ENCODE measurements around the gene RAP1GAP.

RAP1GAP gene

DNA sequence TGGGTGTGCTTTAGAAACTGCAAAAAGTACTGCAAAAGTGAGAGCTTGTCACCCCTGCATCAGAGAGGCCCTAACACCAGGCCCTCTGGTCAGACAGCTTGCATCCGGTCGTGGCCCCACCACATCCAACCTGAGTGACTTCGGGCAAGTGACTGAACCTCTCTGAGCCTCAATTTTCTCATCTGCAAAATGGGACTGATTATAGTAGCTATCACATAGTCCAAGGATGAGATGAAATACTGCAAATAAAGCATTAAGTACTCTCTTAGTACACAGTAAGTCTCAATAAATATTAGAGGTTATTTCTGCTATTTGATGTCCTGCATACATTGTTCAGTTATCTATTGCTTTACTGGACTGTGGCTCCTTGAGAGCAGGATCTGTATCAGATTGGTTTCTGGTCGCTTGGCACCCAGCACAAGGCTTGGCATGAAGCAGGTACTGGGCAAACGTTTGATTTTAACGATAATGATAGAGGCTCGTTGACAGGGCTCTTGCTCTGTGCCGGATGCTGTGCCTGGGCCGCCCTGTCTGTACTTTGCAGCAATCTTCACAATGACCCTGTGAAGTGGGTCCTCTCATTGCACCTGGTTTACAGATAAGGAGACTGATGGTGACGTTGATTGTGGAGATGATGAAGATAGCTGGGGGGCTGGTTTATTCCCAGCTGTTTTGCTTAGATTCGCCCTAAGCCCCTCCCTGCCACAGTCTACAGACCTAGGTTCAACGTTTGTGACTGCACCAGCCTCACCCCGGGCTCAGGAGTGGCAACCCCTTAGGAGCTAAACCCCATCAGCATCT, 43.6 kb downstream of the RAP1GAP start:
- no peak for DNase-seq (ENCODE audit: low spot score)

DNA sequence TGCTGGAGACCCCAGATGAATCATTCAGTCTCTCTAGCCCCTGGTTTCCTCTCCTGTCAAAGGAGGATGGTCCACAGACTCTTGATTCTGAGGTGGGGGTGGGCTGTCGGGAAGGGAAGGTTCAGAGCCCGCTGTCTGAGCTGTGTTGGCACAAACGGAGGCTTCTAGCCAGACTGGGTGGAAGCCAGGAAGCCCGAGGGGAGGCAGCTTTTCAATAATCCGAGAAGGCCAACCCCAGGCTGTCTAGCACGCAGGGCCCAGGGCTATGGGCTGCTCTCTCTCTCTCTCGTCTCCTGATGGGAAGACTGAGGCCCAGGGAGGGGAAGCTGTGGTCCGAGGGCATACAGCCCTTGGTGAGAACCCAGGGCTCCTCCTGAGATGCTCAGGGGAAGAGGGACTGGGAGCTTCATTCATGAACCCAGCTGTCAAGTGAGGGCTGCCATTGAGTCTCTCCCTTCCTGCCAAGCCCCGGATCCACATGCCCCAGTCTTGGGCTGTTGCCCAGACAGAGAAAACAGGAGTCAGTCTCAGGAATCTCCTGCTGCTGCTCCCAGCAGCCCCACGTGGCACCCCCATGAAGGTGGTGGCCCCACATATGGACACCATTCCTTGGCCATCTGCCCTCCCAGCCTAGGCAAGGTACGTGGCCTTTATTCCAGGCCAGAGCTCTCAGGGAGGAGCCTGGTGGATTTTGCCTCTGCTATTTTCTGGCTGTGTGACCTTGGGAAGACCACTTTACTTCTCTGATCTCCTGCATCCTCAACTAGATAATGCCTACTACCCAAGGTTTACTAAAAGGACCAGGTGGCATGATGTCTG, 44.4 kb downstream of the RAP1GAP start:
- DNase-seq (ENCODE audit: low spot score), result no peak

DNA sequence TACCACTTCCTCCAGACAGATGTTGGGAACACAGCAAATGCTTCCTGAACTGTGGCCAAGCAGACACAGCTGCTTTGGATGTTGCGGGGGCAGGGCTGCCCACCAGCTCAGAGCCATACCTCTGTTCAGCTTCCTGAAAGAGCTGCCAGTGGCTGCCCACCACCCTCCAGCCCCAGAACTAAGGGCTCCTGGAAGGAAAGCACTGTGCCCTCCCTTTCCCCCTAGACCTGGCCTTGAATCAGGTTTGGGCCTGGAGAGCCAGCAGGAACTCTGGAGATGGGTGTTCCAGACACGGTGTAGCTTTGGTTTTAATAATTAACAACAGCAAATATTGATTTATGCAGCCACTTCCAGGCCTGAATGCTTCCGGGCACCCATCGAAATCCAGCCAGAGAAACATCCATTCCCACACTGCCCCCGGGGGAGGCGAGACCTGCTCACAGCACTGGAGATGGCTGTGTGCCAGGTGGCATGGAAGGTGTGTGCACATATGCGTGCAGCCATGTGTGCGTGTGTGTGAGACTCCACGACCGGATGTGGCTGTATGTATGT, 45.7 kb downstream of the RAP1GAP start:
- no peak for DNase-seq (ENCODE audit: low spot score)

DNA sequence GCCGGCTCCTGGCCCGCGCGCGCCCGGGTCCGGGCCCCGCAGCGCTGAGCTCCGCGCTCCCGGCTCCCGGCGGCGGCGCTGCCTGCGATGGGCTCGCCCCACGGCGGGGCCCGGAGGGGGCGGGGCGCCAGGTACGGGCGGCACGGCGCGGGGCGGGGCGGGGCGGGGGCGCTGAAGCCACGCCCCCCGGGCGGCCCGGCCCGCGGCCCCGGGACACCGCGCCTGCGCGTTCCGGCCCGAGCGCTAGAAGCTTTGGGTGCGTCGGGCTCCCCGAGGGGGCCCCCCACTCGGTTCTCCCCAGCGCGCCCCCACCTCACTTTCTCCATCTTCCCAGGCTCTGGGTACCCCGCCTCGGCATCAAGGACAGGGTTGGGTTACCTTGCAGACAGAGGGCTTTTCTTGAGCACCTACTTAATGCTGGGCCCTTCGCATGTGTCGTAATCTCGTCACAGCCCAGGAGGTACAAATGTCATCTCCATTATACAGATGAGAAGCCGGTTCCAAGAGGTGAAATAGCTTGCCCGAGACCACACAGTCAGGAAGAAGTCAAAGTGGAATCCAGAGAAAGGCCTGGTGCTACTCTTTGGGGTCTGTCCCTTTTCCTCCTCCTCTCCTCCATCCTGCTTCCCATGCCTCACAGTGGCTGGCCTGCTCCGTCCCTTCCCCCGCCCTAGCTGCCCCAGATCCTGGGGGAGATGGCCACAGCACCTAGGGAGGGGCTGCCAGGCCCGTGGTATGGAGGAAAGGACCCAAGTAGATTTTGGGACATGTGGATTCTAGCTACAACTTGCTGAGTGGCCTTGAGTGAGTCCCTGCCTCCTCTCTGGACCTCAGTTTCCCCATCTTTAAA, 46.5 kb downstream of the RAP1GAP start:
- DNase-seq (ENCODE audit: low spot score), result peak; percentile 32

DNA sequence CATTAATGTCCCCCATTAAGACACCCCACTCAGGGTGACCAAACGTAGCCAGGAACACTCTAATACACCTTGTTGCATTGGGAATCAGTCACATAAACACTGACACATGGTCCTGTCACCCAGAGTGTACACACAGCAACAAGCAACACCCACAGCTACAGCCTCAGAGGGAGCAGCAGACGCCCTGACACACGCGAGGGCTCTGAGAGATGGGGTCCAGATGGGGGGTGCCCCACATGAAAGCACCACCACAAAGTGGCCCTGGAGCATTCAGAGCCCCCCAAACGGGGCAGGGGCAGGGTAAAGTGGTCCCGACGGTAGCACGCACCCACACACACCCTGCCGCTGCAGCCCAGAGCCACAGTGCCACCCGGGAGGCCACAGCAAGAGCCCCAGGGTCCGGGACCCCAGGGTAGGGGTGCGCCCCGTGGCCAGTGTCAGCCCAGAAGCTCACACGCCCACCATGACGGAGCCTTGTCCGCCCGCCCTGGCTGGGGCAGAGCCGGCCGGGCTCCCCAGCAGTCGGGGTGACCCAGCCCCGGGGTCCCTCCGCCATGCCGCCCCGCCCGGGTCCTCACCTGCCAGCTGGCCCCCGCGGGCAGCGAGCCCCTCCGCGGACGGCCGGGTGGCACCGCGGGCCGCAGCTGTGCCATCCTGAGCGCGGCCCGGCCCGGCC, 47.3 kb downstream of the RAP1GAP start:
- no peak for DNase-seq (ENCODE audit: low spot score)

DNA sequence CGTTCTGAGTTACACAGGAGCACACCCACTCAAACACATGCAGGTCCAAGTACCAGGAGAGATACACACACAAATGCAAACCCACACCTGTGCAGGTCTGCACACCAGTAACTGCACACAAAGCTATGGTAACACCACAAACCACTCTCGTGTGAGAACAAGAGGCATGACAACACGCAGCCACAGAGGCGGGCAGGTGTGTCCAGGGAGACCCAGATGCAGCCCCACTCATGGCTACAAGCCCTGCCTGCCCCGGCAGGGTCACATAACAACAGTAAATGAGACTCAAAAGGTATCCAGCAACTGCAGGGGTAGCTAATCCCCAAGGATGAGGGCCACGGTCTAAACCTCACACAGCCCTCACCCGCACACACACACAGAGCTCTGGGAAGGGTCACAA, 48.1 kb downstream of the RAP1GAP start:
- no peak for DNase-seq (ENCODE audit: low spot score)

DNA sequence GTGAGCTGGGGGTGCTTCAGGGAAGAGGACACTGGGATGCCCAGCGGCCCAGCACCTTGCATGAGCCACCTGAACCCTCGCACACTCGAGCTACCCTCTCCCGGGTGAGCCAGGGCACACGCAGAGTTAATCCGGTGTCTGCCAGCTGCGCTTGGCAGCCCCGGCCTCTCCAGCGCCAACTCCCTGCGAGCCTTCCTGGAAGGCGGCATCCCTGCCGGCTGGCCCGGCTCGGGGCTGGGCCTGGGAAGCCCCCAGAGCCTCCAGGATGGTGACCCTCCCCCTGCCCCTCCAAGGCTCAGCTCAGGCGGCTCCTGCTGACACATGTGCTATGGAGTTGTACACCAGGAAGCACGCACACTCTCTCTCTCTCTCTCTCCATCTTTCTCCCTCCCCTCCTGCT, 48.7 kb downstream of the RAP1GAP start:
- DNase-seq (ENCODE audit: low spot score), result no peak

DNA sequence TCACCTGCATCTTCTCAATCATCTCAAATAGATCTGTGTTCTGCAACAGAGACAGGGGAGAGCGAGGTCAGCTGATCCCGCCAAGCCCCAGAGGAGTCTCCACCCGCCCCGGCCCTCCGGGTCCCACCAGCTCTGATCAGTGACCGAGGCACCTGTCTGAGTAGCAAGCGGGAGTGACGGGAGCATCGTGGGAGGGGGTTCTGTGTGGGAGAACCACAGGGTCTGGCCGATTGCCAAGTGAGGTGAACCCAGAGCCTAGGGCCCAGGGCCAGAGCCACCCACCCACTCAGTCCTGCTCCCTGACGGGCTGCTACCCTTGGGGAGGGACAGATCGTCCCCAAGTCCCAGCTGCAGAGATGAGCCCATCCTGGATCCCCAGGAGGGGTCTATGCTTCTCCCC, 49.1 kb downstream of the RAP1GAP start:
- DNase-seq (ENCODE audit: low spot score), result no peak

DNA sequence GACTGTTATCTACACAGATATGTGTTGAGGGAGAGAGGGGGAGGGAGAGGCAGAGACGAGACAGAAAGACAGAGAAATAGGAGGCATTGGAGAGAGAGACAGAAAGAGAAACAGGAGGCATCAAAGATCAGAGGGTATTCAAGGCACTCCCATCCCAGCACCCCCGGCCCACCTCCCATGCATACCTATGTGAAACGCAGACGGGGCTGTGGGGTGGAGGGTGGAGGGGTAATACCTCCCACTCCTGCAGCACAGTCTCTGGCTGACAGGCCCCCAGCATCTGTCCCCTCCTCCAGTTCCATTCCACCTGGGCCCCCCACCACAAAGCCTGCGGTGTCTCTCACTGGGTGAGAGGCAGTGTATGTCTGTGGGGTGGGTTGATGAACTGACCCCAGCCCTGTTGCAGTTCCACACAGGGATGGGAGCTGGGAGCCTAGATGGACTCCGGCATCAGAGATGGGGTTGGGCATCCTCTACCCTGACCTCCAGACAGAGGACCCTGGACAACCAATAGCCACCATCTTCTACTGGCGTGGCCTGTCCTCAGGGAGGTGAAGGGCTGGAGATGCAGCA, 49.7 kb downstream of the RAP1GAP start:
- no peak for DNase-seq (ENCODE audit: low spot score)

DNA sequence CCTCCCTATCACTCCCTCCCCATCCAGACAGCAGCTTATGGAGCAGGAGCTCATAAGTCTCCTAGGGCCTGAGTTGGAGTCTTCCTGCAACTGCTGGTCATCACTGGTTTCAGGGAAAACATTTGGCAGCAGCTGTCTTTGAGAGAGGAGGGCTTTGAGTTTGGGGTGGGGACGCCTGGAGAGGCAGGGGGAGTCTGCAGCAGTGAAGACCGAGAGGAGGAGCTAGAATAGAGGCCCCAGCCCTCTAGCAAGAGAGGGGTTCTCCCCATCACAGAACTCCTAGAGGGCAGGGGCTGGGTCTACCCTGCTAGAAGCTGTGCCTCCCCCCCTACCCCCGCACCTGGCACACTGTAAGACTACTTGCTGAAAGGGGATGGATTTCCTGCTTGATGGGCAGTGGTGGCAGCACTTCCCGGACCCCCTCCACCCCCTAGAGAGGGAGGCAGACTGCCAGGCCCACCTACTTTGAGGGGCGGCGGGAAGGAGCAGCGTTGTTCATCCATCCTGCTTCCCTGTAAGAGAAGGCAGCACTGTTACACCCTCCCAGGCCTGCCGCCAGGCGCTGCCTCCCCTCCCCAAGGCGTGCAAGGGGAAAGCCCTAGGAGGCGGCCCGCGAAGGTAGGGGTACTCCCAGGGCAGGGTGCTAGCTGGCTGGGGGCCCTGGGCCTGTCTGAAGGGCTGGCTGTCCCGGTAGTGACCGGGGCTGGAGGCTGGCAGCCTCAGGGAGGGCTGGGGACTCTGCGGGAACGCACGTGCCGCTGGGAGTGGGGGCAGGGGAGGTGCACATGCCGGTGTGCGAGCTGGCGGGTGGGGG, 50.4 kb downstream of the RAP1GAP start:
- no peak for DNase-seq (ENCODE audit: low spot score)

DNA sequence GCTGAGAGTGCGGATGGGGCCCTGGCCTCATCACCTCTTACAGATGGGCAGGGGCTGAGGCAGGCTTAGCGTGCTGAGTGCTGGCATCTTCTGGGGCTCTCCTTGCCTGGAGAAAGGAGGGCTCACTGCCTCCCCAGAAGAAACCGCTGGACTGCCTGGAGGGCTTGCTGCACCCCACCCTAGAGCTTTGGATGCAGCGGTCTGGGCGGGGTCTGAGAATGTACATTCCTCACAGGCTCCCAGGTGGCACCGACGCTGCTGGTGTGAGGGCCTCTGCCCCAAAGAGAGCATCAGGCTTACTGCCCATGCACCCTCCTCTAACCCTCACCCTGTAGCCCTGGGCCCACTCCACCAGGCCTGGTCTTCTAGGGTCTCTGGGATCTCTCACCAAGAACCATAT, 51.1 kb downstream of the RAP1GAP start:
- DNase-seq (ENCODE audit: low spot score), result no peak

DNA sequence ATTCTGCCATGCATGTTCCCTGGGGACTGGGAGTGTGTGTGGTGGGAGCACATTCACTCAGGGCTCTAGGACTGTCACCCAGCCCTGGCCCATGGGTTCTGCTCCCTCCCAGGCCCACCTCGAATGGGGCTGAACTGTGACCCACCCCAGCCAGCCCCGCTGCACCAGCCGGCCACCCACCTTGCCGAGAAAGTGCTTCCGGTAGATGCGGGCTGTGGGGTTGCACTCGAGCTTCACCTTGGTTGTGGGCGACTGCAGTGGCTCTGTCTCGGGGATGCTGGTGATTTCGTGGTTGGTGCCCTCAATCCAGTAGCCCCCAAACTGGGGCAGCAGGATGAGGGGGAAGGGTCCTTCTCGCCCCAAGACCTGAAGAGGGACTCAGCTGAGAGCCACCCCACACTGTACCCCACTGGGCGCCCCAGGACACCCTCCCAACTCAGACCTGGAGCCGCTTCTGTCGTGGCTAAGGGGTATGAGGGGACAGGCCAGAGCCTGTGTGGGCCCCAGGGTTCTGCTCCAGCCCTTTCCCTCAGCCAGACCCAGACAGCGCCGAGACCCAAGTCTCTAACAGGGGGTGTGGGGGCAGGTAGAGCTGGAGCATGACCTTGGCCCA, 51.9 kb downstream of the RAP1GAP start:
- DNase-seq (ENCODE audit: low spot score), result no peak

DNA sequence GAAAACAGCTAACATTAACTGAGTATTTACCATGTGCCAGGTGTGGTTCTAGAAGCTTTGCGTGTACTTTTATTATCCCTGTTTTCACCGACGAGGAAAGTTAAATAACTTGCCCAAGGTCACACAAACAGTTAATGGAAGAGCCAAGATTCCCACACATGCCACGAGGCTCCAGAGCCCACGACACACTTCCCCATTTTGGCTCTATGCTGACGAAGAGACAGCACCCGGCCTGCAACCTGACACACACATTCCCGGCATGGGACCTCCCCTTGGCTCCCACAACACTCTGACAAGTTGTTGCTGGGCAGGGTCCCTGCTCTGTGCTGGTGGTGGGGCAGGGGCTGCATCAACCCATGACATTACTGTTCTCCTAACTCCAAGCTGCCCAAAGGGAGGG, 52.8 kb downstream of the RAP1GAP start:
- DNase-seq (ENCODE audit: low spot score), result no peak

DNA sequence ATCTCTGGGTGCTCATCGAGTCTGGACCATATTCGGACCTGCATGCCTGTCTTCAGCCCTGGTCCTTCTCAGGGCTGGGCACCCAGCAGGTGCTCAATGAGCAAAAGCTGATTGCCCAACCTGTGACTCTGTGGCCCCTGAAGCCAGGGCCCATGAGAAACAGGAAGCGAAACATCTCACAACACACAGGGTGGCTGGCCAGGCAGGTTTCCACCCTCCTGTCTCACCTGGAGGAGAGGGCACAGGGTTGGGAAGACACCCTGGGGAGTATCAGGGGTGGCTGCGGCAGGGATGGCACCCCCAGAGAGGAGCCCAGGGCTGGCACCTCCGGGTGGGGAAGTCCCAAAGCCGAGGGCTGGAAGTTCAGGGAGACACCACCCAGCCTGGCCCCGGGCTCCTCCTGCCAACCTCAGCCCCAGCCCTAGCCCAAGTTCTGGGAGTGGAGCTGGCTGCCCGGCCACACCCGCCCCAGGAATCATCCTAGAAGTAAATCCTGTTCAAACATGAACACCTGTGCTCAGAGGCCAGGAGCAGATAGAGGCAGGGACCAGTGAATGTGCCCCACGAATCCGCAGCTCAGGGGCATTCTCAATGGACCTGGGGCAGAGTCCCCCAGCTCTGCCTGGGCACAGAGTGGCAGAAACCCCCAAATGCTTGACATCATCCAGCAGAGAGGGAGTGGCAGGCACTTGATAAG, 54.6 kb downstream of the RAP1GAP start:
- DNase-seq (ENCODE audit: low spot score), result no peak

DNA sequence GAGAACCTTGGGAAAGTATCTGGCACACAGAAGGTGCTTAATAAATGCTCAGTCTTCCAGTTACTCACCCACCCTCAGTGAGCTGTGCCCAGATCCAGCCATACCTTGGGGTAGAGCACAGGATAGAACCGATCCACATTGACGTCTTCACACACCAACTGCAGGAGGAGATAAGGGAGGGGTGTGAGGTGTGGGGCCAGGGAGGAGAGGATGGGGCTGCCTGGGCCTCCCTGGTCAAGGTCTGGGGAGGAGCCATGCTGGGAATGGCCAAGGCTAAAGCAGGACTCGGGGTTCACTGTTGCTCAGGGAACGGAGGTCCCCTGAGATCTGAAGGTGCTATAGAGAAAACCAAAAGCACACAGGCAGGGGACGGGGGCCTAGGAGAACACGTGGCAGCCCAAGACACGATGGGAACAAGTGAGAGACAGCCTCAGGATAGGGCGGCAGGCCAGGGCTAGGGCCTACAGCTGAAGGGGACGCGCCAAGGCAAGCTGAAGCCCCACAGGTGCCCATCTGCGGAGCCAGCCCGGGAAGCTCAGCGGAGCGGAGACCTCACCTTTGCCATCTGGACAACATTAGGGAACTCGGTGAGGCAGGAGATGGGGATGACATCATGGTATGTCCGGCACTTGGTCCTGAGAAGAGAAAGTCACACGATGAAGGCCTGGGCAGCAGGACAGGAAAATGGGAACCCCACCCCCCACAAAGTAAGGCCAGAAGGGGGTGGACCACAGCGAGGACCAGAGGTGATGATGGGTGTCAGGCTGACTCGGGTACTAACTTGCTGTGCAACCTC, 55.9 kb downstream of the RAP1GAP start:
- no peak for DNase-seq (ENCODE audit: low spot score)

DNA sequence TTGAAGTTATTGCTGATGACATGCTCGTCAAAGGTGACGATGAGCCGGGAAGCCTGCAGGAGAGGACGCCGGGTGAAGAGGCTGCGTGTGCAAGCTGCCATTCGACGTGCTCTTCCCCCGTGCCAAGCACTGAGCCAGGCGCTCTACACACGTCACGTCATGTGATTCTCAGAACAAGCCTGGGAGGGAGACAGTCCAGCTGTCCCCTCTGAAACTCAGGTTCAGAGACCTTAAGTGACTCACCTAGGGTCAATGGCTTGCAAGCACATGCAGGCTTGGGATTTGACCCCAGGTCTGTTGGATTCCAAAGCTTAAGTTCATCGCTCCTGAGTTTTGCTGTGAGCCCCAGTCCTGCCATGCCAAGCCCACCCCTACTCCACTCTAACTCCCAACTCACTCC, 57.1 kb downstream of the RAP1GAP start:
- no peak for DNase-seq (ENCODE audit: low spot score)

DNA sequence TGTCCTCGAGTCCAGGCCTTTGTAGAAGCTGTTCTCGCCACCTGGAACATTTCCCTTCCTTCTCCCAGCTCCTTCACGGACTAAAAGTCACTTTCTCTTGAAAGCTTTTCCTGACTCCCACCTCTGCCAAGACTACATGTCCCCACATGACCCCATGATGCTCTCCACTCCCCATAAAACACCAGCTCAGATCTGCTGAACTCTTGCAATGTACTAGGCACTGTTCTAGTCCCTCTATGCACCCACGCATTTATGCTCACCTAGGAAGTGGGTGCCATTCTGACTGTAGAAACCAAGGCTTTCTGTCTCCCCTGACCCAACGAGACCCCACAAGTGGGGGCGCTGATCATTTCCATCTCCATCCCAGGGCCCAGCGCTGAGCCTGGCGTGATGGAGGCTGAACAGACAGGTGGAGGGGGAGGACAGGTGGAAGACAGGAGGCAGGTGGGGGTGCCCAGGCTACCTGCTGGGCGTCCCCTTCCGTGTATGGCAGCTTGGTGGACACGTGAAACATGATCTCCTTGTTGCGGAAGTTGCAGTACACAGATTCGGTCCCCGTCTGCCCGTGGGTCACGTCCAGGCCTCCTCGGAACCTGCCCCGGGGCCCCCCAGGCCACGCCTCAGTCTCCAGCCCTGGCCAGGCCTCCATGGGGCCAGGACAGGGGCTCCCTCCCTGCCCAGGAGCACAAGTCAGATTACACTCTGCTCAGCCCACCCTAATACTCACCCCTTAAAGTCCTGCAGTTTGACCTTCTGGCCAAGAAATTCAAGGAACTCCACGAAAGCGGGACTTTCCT, 58.0 kb downstream of the RAP1GAP start:
- no peak for DNase-seq (ENCODE audit: low spot score)

DNA sequence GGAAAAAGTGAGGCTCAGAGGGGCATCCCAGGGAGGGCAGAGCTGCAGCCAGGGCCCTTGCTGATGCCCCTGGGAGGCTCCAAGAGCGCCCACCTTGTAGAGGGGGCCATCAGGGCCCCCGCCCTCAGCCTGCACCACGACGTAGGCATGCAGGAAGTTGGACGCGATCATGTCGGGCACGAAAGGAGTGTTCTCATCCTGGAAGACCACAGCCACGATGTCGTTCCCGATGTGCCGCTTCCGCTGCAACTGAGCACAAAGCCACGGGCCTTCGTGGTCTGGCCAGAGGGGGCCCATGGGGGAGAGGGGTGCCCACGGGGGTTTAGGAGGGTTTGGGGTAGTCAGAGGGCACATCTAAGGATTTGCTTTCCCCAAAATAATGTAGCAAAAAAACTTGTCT, 59.1 kb downstream of the RAP1GAP start:
- DNase-seq (ENCODE audit: low spot score), result no peak

All from activated CD4-positive, alpha-beta T cell treated with anti-CD3 and anti-CD28 coated beads, Interleukin-2, Interleukin-4, amounts not matched to agents 100 ng/mL and 50 ng/mL, durations not matched to agents 16 hours and 8 hours (primary cell).